A673 (cell line): ENCODE measurements around the gene ZBTB6.

Source experiments
- CTCF ChIP-seq: fragments of 300-800, 200-600 bp; sonication (generic); conservative IDR thresholded peaks from 2 replicates; pipeline ENCODE4 v1.5.1; 2017; ENCODE audit warnings: low read depth, mild to moderate bottlenecking, antibody characterized with exemption, low read length, moderate library complexity, mixed read lengths
- EZH2 ChIP-seq: fragments of 200-600 bp; sonication (generic); IDR thresholded peaks from 2 replicates; pipeline ENCODE4 v1.6.1; 2017; ENCODE audit warnings: borderline replicate concordance, low read depth, mild to moderate bottlenecking, mixed read lengths, antibody characterized with exemption, low read length; ENCODE audit not compliant: poor library complexity, severe bottlenecking

DNA sequence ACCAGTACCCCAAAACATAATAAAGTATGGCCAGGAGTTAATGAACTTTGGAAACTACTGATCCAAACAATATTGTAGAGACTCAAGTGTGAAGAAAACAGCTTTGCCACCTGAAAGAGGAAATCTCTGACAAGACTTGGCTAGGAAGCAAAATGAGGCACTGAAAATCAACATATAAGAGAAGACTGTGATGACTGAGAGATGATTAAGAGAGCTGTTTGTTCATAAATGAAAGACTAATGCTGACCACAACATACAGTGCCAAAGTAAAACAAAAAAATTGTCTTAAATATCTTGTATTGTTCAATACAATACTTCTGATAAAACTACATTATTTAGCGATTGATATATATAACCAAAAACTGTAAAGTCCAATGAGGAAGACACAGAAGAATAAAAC is 15.2 kb downstream of the ZBTB6 start:
- no peak for TF ChIP-seq CTCF
- no peak for TF ChIP-seq EZH2
